CD8-positive, alpha-beta memory T cell (primary cell): ENCODE data around the gene COL26A1. TPM values are rescaled to one million over a fixed set of nuclear protein-coding genes. Genes with fewer than 3 reads are reported as not detected.
"Not testable (repeated sequence)": the region's sequence is repeated elsewhere in the genome, so short reads cannot be mapped to it uniquely, and the experiment has no call there.

ENCODE experiments used
- CTCF ChIA-PET: fragments of 350-600 bp; sonication (Branson Sonifier 250); formaldehyde crosslinking; loops from one replicate; lab custom pipeline; 2021; ENCODE audit warnings: antibody characterized with exemption; lab: Charles Lee
- POLR2A ChIA-PET: fragments of 350-600 bp; sonication (Branson Sonifier 250); formaldehyde crosslinking; loops from one replicate; lab custom pipeline; 2021; ENCODE audit warnings: antibody characterized with exemption; lab: Charles Lee
- DNase-seq, 5 donors: peaks; one replicate each; pipeline versions ENCODE4 v3.0.0 to v3.0.0-alpha.2; 2020 to 2022; ENCODE audit warnings: mixed read lengths in 1 of 5
- H3K27ac ChIP-seq: one replicate; pipeline ENCODE4 v1.7.0; 2013; ENCODE audit warnings: low read depth, mild to moderate bottlenecking, low read length, moderate library complexity
- H3K27me3 ChIP-seq: 2 replicates; pipeline ENCODE4 v1.7.0; 2013; ENCODE audit warnings: low read length, mild to moderate bottlenecking; ENCODE audit not compliant: insufficient read depth, poor library complexity, severe bottlenecking
- H3K36me3 ChIP-seq: 2 replicates; pipeline ENCODE4 v1.7.0; 2013; ENCODE audit warnings: mild to moderate bottlenecking, low read length, moderate library complexity; ENCODE audit not compliant: insufficient read depth
- H3K4me1 ChIP-seq: 2 replicates; pipeline ENCODE4 v1.7.0; 2013; ENCODE audit warnings: mild to moderate bottlenecking, low read length, moderate library complexity; ENCODE audit not compliant: insufficient read depth
- H3K4me3 ChIP-seq: 2 replicates; pipeline ENCODE4 v1.7.0; 2013; ENCODE audit warnings: mild to moderate bottlenecking, low read length
- H3K9me3 ChIP-seq: 2 replicates; pipeline ENCODE4 v1.7.0; 2013; ENCODE audit warnings: mild to moderate bottlenecking, low read length
- H3K27ac Mint-ChIP-seq, 8 donors: one replicate each; pipeline ENCODE4 v1.8.0; 2020 to 2021; ENCODE audit warnings: mixed read lengths in 8 of 8, mild to moderate bottlenecking in 6 of 8, inconsistent platforms in 3 of 8, moderate library complexity in 3 of 8
- H3K27me3 Mint-ChIP-seq, 2 donors: one replicate each; pipeline ENCODE4 v1.8.0; 2020 to 2021; ENCODE audit warnings: mixed read lengths in 2 of 2, mild to moderate bottlenecking in 1 of 2, moderate library complexity in 1 of 2
- H3K36me3 Mint-ChIP-seq, 3 donors: one replicate each; pipeline ENCODE4 v1.8.0; 2020 to 2021; ENCODE audit warnings: mixed read lengths in 3 of 3, inconsistent platforms in 1 of 3, mild to moderate bottlenecking in 1 of 3
- H3K4me1 Mint-ChIP-seq, 3 donors: one replicate each; pipeline ENCODE4 v1.8.0; 2020 to 2021; ENCODE audit warnings: mixed read lengths in 3 of 3, inconsistent platforms in 1 of 3, mild to moderate bottlenecking in 1 of 3
- H3K4me3 Mint-ChIP-seq, 7 donors: one replicate each; pipeline ENCODE4 v1.8.0; 2020 to 2021; ENCODE audit warnings: mixed read lengths in 7 of 7, mild to moderate bottlenecking in 6 of 7, moderate library complexity in 4 of 7, inconsistent platforms in 2 of 7
- H3K9me3 Mint-ChIP-seq, 5 donors: one replicate each; pipeline ENCODE4 v1.8.0; 2020 to 2022; ENCODE audit warnings: mixed read lengths in 5 of 5, mild to moderate bottlenecking in 3 of 5, moderate library complexity in 2 of 5, inconsistent platforms in 1 of 5
- polyA plus RNA-seq: library from polyadenylated mRNA; unstranded; fragments of 300-500 nt; fragmentation: Illumina TruSeq; gene quantifications from one replicate; pipeline ENCODE4 v1.2.3, GENCODE V29; 2021
- total RNA-seq, 2 experiments: library from RNA; stranded (reverse); gene quantifications; one replicate each; pipeline ENCODE4 v1.2.3, GENCODE V29; 2021

COL26A1 gene
- total and polyA plus RNA-seq, 3 experiments from 2014 or later = not detected

- H3K4me3 Mint-ChIP-seq = no peak overlapping the region
Observed at GRCh38 chr7:101557978-101558741, 195.5 kb downstream of the COL26A1 start.

GRCh38 chr7:101558742-101559325, 196.2 kb downstream of the COL26A1 start:
- Mint-ChIP-seq H3K27ac (no peak overlapping the region), H3K27me3 (peaks cover 8 to 25% of the 10 kb centered on the region in 2 donors), H3K4me3 (no peak overlapping the region), H3K36me3 (no peaks in the 10 kb centered on the region), H3K4me1 (no peaks in the 10 kb centered on the region), H3K9me3 (no peaks in the 10 kb centered on the region)
- Histone ChIP-seq H3K4me3 (no peak overlapping the region), H3K36me3 (no peaks in the 10 kb centered on the region), H3K27me3 (no peaks in the 10 kb centered on the region), H3K27ac (no peak overlapping the region), H3K4me1 (no peaks in the 10 kb centered on the region), H3K9me3 (no peaks in the 10 kb centered on the region)
- CTCF ChIA-PET = no interaction called here
- peak in 1 of 5 donors; percentile 38 for DNase-seq
- POLR2A ChIA-PET = no interaction called here

More at GRCh38 chr7:101557978-101558741, 195.5 kb downstream of the COL26A1 start:
- Histone ChIP-seq H3K4me1 (no peaks in the 10 kb centered on the region), H3K27me3 (no peaks in the 10 kb centered on the region), H3K27ac (no peak overlapping the region), H3K9me3 (no peaks in the 10 kb centered on the region), H3K4me3 (no peak overlapping the region), H3K36me3 (no peaks in the 10 kb centered on the region)
- ChIA-PET CTCF (no interaction called here), POLR2A (no interaction called here)
- Mint-ChIP-seq H3K36me3 (no peaks in the 10 kb centered on the region), H3K9me3 (no peaks in the 10 kb centered on the region), H3K4me1 (no peaks in the 10 kb centered on the region), H3K27ac (no peak overlapping the region), H3K27me3 (peaks cover 8 to 28% of the 10 kb centered on the region in 2 donors)
- peak in 1 of 5 donors; percentile 21 for DNase-seq

- peak in 1 of 5 donors; percentile 15 for DNase-seq
- no peaks in the 10 kb centered on the region for H3K9me3 ChIP-seq
- no peak overlapping the region for H3K27ac Mint-ChIP-seq
- no peak overlapping the region for H3K4me3 ChIP-seq
- no peaks in the 10 kb centered on the region for H3K36me3 ChIP-seq
- H3K4me3 Mint-ChIP-seq = no peak overlapping the region
- ChIA-PET POLR2A (no interaction called here), CTCF (interaction anchor here (1.2 kb wide), 1 partner anchor 31 kb away, joined by 3 read pairs; no protein-coding TSS in a partner anchor)
- H3K9me3 Mint-ChIP-seq = no peaks in the 10 kb centered on the region
- peaks cover 10 to 29% of the 10 kb centered on the region in 2 donors for H3K27me3 Mint-ChIP-seq
- H3K36me3 Mint-ChIP-seq = no peaks in the 10 kb centered on the region
- no peaks in the 10 kb centered on the region for H3K27me3 ChIP-seq
- H3K4me1 Mint-ChIP-seq = peaks cover 0 to 4% (median 3%) of the 10 kb centered on the region in 3 donors
- H3K27ac ChIP-seq = no peak overlapping the region
- no peaks in the 10 kb centered on the region for H3K4me1 ChIP-seq
Observed at GRCh38 chr7:101559586-101559985, 196.9 kb downstream of the COL26A1 start.

- CTCF ChIA-PET = interaction anchor here (1.2 kb wide), 1 partner anchor 30 kb away, joined by 3 read pairs; no protein-coding TSS in a partner anchor
- H3K27me3 ChIP-seq, H3K36me3 ChIP-seq, H3K4me1 Mint-ChIP-seq, H3K9me3 Mint-ChIP-seq, H3K27ac ChIP-seq, H3K4me1 ChIP-seq, H3K4me3 Mint-ChIP-seq, H3K4me3 ChIP-seq, H3K9me3 ChIP-seq, H3K36me3 Mint-ChIP-seq, H3K27ac Mint-ChIP-seq, DNase-seq, POLR2A ChIA-PET: not testable (repeated sequence)
- H3K27me3 Mint-ChIP-seq = peaks cover 12 to 29% of the 10 kb centered on the region in 2 donors
Observed at GRCh38 chr7:101560021-101560420, 197.3 kb downstream of the COL26A1 start.

GRCh38 chr7:101560856-101561255, 198.2 kb downstream of the COL26A1 start:
- POLR2A ChIA-PET = no interaction called here
- peak in 1 of 5 donors; percentile 29 for DNase-seq
- Mint-ChIP-seq H3K4me1 (peaks cover 0 to 4% (median 3%) of the 10 kb centered on the region in 3 donors), H3K9me3 (no peaks in the 10 kb centered on the region), H3K27me3 (peaks cover 12 to 29% of the 10 kb centered on the region in 2 donors), H3K27ac (no peak overlapping the region), H3K36me3 (no peaks in the 10 kb centered on the region), H3K4me3 (no peak overlapping the region)
- no peaks in the 10 kb centered on the region for H3K27me3 ChIP-seq
- H3K36me3 ChIP-seq = no peaks in the 10 kb centered on the region
- H3K27ac ChIP-seq = no peak overlapping the region
- no peaks in the 10 kb centered on the region for H3K4me1 ChIP-seq
- CTCF ChIA-PET = interaction anchor here (1.2 kb wide), 1 partner anchor 30 kb away, joined by 3 read pairs; no protein-coding TSS in a partner anchor
- H3K4me3 ChIP-seq = no peak overlapping the region
- no peaks in the 10 kb centered on the region for H3K9me3 ChIP-seq

- POLR2A ChIA-PET, H3K4me1 Mint-ChIP-seq, H3K9me3 Mint-ChIP-seq, H3K36me3 Mint-ChIP-seq, H3K27me3 ChIP-seq, H3K4me3 ChIP-seq, H3K27ac ChIP-seq, CTCF ChIA-PET, H3K4me3 Mint-ChIP-seq, DNase-seq, H3K36me3 ChIP-seq, H3K9me3 ChIP-seq, H3K4me1 ChIP-seq: not testable (repeated sequence)
- H3K27ac Mint-ChIP-seq = peak overlapping the region in 1 of 8 donors; percentile 32
- peaks cover 10 to 29% of the 10 kb centered on the region in 2 donors for H3K27me3 Mint-ChIP-seq
Observed at GRCh38 chr7:101561293-101561692, 198.6 kb downstream of the COL26A1 start.

- peaks cover 9 to 29% of the 10 kb centered on the region in 2 donors for H3K27me3 Mint-ChIP-seq
- CTCF ChIA-PET = no interaction called here
- no peaks in the 10 kb centered on the region for H3K9me3 Mint-ChIP-seq
- no peaks in the 10 kb centered on the region for H3K36me3 ChIP-seq
- H3K27ac ChIP-seq = no peak overlapping the region
- peaks cover 0 to 4% (median 3%) of the 10 kb centered on the region in 3 donors for H3K4me1 Mint-ChIP-seq
- no peaks in the 10 kb centered on the region for H3K27me3 ChIP-seq
- H3K4me3 Mint-ChIP-seq = no peak overlapping the region
- peak in 1 of 5 donors; percentile 42 for DNase-seq
- no peaks in the 10 kb centered on the region for H3K9me3 ChIP-seq
- POLR2A ChIA-PET = no interaction called here
- H3K4me1 ChIP-seq = no peaks in the 10 kb centered on the region
- no peak overlapping the region for H3K27ac Mint-ChIP-seq
- H3K36me3 Mint-ChIP-seq = no peaks in the 10 kb centered on the region
- H3K4me3 ChIP-seq = no peak overlapping the region
Observed at GRCh38 chr7:101562531-101563197, 200.0 kb downstream of the COL26A1 start.
